COR-L47 (cell line): Measurements from ENCODE around the gene PHAF1.

Experiments
- DNase-seq: peaks from one replicate; lab custom pipeline; 2025; lab: John Stamatoyannopoulos, UW

The PHAF1 gene

DNA sequence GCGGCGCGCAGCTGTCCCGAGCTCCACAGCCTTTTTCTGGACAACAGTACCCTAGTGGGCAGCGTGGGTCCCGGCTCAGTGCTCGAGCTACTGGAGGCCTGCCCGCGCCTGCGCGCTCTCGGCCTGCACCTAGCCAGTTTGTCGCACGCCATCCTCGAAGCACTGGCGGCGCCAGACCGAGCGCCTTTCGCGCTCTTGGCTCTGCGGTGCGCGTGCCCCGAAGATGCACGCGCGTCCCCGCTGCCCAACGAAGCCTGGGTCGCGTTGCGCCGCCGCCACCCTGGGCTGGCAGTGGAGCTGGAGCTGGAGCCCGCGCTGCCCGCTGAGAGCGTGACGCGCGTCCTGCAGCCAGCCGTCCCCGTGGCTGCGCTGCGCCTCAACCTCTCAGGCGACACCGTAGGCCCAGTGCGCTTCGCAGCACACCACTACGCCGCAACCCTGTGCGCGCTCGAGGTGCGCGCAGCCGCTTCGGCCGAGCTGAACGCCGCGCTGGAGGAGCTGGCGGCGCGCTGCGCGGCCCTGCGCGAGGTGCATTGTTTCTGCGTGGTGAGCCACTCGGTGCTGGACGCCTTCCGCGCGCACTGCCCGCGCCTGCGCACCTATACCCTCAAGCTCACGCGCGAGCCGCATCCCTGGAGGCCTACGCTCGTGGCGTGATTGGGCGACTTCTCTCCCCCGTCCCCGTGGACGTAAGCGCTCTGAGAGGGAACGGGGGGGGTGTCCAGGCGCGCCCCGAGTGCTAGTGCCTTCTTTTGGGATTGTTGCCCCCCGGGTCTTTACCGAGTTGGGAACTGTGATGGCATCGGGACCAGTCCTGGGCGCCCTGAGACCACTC is 53.6 kb downstream of the PHAF1 start:
- peak; percentile 92 for DNase-seq

GRCh38 chr16:67163999-67164558 is 54.3 kb downstream of the PHAF1 start:
- peak; percentile 66 for DNase-seq

DNA sequence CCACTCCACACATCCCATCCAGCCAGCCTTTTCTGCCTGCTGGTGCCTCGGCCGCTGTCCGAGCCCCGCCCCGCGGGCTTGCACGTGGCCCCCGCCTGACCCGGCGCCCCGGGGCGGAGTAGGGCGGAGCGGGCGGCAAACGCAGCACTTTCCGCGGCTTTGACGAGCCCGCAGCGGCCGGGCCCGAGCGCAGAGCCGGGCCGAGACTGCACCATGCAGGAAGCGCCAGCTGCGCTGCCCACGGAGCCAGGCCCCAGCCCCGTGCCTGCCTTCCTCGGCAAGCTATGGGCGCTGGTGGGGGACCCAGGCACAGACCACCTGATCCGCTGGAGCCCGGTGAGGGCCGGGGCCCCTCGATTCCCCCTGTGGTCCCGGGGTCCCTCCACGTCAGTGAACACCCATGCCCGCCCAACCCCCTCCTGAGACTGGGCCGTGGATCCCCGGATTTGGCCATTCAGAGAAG is 54.9 kb downstream of the PHAF1 start, which contains the start of gene HSF4:
TSS of gene HSF4 (plus strand) at position 147 of the 463 bp plus-strand sequence. CDS start at position 214, 67 bp downstream.
- DNase-seq, result no peak

DNA sequence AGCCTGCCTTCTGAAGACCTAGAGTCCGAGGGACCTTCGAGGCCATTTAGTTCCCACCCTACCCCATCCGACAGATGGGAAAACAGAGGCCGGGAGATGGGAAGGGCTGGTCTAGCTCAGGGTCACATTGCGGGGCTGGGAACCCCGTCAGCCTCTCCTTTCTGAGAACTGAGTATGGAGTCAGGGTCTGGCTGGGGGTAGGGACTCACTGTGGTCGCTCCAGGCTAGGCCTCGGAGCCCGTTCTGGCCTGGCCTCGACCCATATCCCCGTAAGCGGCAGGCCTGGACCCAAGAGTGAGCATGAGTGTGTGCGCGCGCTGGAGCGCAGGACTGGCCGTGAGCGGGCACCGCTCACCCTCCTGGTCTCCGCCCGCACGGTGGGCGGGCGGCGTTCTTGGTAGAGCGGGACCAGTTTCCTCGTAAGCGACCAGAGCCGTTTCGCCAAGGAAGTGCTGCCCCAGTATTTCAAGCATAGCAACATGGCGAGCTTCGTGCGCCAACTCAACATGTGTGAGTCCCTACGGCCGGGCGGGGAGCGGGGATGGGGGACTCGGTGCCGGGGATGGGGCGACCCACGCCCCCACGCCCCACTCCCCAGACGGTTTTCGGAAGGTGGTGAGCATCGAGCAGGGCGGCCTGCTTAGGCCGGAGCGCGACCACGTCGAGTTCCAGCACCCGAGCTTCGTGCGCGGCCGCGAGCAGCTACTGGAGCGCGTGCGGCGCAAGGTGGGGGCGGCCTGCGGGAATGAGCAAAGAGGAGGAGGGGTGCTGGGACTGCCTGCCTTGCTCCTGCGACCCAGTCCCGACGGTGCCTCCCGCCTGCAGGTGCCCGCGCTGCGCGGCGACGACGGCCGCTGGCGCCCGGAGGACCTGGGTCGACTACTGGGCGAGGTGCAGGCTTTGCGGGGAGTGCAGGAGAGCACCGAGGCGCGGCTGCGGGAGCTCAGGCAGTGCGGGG is 55.7 kb downstream of the PHAF1 start:
- no peak for DNase-seq

DNA sequence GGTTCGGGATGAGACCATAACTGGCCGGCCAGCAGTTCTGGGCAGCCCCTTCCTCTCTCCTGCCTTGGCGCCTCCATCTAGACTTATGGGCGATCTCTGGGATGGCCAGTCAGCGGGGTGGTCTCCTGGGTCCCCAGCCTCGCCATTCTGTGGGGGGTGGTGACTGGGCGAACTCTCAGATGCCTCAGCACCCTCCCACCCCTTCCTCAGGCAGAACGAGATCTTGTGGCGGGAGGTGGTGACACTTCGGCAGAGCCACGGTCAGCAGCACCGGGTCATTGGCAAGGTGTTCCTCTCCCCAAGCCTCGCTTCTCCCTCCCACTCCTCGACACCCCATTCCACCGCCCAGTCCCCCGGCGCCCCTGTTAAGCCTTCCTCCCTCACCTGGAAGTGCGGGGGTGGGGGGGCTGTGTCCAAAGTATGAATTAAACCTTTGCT is 56.4 kb downstream of the PHAF1 start:
- no peak for DNase-seq

DNA sequence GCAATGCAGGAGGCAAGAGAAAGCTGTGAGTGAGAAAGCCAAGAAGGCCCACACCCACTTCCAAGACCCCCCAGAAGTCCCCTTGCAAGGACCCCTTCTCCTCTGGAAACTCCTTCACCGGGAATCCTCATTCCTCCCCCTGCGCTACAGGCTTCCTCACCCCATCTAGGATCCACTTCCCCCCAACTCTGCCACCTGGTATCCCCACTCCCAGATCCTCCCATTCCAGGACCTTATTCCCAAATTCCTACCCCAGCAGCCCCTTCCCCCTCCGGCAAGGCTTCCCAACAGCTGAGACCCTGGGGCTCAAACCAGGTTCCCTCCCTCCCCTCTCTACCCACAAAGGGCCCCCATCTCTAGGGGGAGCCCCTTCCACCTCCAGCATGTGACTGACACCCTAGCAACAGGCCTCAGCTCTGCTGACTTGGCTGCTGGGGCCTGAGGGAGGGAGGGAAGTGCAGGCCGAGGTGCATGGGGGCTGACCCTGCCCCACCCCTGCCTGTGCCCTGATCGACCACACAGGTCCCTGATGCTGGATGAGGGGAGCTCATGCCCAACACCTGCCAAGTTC is 56.9 kb downstream of the PHAF1 start:
- DNase-seq, result no peak

DNA sequence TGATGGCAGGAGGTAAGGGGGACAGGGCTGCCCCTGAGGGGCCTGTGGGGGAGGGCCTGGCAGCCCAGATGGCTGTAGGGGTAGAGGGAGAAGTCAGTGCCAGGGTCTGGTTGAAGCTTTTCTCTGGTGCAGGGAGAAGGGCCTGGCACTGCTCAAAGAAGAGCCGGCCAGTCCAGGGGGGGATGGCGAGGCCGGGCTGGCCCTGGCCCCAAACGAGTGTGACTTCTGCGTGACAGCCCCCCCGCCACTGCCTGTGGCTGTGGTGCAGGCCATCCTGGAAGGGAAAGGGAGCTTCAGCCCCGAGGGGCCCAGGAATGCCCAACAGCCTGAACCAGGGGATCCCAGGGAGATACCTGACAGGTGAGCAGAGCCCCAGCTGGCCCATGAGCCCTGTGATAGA is 57.8 kb downstream of the PHAF1 start:
- DNase-seq, result no peak

DNA sequence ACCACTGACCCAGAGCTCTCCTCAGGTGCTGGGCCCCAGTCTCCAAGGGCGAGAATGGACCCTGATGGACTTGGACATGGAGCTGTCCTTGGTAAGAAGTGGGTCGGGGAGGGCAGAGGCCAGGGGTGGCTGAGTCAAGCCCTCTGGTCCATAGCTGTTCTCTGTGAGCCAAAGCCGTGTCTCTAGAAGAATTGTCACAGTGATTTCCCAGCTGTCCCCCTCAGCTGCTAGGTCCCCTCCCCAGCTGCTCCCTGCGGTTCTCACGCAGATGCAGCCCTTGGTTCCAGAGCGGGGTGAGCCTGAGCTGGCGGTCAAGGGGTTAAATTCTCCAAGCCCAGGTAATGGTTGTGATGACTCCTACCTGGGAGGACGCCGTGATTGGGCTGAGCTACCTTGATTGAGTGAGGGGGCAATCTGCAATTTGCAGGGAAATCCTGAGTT is 59.3 kb downstream of the PHAF1 start:
- no peak for DNase-seq

DNA sequence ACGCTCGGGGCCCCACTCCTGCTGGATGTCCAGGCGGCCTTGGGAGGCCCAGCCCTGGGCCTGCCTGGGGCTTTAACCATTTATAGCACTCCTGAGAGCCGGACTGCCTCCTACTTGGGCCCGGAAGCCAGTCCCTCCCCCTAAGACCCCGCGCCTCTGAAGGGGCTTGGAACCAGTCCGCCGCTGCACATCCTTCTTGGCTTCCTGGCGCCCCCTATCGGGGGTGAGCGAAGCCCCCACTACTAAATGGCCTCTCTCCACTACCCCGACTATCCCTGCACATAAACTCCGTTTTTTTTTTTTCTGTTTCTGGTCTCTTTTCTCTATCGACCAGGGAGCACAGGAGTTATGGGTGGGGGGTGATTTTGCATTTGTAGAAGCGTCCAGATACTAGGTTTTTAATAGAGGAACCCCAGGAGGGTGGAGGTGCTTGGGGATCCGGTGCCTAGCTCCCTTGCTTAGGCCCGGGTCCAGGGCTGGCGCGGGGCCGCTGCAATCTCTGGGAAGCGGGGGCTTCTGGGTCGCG is 60.0 kb downstream of the PHAF1 start:
- DNase-seq, result no peak

GRCh38 chr16:67170168-67170948 is 60.6 kb downstream of the PHAF1 start, which contains the start of gene NOL3:
TSS of gene NOL3 (plus strand) at chr16:67170538.
- DNase-seq, result peak; percentile 65

DNA sequence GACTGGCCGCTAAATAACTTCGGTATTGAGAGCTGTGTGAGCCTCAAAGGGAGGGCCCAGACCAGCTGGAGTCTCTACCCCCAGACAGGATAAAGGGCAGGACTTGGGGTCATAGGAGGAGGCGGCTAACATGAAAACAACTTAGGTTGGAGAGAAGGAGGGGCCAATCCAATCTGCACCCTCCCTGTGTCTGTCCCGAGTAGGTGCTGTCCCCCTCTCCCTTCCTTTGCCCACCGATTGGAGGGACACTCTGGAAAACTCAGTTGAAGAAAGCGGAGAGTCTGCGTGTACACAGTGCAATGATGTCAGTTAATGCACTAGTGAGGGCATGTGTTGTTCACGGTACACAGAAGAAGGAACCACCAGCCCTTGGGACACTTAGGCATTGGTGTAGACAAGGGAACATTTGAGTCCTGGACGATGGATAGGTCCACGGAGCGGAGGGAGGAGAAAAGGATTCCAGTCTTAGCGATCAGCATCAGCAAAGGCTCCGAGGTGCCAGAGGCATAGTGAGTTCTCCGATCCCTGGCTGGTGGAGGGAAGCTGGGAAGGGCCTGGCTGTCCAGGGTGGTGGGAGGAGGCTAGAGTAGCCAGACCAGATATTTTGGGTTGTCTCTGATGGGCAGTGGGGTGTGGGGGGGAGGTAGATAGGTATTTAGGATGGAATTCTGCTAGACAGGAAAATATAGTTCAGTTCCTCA is 61.4 kb downstream of the PHAF1 start:
- DNase-seq, result no peak

DNA sequence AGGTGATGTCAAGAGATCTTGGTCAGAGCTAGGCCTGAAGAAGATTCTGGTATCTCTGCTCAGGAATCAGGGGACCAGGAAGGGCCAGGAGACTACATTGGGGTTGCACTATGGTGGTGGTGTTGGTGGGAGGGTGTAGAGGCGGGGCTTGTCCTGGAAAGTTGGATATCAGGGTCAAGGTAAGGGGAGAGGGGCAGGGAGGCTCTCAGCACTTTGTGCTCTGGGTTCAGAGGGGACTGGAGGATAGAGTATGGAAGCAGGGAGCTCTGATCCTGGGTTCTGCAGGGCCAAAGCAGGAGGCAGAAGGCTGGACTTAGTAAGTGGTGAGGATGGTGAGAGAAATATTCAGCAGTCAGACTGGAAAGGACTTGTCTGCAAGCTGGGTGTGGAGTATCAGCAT is 63.6 kb downstream of the PHAF1 start:
- no peak for DNase-seq

DNA sequence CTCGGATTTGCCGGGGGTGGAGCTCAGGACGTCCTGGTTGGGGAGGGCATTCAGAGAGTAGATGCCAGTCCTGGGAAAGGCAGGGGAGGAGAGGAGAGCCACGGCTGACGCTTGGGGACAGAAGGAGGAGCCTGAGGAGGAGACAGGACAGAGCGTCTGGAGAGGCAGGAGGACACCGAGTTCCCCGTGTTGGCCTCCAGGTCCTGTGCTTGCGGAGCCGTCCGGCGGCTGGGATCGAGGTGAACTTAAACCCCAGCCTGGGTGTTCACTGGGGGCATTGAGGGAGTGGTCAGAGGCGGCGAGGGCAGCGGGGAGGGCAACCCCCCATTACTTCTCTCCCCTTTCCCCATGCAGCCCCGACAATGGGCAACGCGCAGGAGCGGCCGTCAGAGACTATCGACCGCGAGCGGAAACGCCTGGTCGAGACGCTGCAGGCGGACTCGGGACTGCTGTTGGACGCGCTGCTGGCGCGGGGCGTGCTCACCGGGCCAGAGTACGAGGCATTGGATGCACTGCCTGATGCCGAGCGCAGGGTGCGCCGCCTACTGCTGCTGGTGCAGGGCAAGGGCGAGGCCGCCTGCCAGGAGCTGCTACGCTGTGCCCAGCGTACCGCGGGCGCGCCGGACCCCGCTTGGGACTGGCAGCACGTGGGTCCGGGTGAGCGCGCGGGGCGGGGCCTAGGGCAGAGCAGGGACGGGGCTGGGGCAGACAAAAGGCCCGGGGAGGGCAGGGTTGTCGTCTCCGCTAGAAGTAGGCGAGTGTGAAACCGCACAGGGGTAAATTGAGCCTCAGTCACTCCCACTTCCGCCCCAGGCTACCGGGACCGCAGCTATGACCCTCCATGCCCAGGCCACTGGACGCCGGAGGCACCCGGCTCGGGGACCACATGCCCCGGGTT is 64.3 kb downstream of the PHAF1 start:
- peak; percentile 88 for DNase-seq

DNA sequence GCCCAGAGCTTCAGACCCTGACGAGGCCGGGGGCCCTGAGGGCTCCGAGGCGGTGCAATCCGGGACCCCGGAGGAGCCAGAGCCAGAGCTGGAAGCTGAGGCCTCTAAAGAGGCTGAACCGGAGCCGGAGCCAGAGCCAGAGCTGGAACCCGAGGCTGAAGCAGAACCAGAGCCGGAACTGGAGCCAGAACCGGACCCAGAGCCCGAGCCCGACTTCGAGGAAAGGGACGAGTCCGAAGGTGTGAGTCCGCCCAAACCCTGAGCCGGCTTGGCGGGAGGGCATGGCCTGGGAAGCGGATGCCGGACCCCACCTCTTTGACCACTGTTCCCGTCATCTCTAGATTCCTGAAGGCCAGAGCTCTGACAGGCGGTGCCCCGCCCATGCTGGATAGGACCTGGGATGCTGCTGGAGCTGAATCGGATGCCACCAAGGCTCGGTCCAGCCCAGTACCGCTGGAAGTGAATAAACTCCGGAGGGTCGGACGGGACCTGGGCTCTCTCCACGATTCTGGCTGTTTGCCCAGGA is 65.0 kb downstream of the PHAF1 start:
- DNase-seq, result no peak

- DNase-seq, result peak; percentile 77
Measured at GRCh38 chr16:67176662-67177061, 66.9 kb downstream of the PHAF1 start.

DNA sequence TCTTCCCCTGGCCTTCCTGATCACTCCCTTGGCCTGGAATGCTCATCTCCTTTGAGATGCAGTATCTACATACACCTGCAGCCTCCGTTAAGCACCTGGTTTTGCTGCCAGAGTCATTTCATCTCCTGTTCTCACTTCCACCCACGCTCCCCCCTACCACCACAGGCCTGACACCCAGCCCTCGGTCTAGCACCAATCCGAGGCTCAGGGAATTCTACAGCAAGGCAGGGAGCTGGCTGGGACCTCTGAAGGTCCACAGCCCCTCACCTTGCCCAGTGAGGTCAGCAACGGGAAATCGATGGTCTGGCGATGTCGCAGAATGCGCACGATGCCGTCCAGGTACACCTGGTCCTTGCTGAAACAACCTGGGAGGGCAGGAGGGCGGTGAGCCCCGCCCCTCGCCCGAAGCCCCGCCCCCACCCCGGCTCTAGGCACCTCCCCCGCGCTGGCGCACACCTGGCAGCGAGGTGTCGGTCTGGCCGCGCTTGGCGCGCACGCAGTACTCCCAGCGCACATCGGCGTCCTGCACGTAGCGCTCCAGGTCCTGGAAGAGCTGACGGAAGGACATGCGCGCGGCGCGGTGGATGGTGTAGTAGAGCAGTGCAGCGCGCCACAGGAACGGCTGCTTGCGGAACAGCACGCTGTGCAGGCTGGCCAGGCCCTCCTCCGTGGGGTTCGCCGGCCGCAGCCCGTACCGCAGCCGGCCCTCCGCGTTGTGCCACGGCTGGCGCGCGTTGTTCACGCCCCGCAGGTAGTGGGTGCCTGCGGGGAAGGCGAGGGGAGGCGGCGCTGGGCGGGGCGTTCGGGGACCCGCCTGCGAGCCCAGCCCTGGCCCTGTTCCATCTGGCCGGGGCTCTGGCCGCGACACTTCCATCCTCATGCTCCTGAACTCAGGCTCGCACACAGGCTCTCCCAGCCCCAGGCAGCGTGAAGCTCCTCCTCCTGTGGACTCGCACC is 68.3 kb downstream of the PHAF1 start:
- DNase-seq, result peak; percentile 92

GRCh38 chr16:67179421-67180080 is 69.8 kb downstream of the PHAF1 start:
- no peak for DNase-seq
